Measurements from ENCODE around the gene MATN4.
A peak's percentile ranks its signal among the peaks of the same experiment; 100 is the strongest.

Gene MATN4

GRCh38 chr20:45350217-45350616, 42.1 kb upstream of the MATN4 start:
- ChIA-PET CTCF (interaction anchor here (1.5 kb wide), 1 partner anchor 13 kb away, joined by 9 read pairs; the partner anchor contains the start of gene SYS1), POLR2A (no interaction called here)
- TF ChIP-seq, protein P1, sequence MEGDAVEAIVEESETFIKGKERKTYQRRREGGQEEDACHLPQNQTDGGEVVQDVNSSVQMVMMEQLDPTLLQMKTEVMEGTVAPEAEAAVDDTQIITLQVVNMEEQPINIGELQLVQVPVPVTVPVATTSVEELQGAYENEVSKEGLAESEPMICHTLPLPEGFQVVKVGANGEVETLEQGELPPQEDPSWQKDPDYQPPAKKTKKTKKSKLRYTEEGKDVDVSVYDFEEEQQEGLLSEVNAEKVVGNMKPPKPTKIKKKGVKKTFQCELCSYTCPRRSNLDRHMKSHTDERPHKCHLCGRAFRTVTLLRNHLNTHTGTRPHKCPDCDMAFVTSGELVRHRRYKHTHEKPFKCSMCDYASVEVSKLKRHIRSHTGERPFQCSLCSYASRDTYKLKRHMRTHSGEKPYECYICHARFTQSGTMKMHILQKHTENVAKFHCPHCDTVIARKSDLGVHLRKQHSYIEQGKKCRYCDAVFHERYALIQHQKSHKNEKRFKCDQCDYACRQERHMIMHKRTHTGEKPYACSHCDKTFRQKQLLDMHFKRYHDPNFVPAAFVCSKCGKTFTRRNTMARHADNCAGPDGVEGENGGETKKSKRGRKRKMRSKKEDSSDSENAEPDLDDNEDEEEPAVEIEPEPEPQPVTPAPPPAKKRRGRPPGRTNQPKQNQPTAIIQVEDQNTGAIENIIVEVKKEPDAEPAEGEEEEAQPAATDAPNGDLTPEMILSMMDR (IDR thresholded peaks at IDR 0.05; ENCODE audit: insufficient read depth, low read length, missing control alignments) = no peak
- H3K4me3 ChIP-seq (ENCODE audit: low read depth, low read length) = no peak overlapping the region
- DNase-seq (ENCODE audit: low read depth, low spot score) = no peak

GRCh38 chr20:45347936-45348778, 40.1 kb upstream of the MATN4 start, which contains the start of gene SDC4:
SDC4 (minus strand) TSS chr20:45348424; CDS start chr20:45348384, 40 bp downstream.
- TF ChIP-seq, protein P1 (IDR thresholded peaks at IDR 0.05; ENCODE audit: insufficient read depth, low read length, missing control alignments) = no peak
- H3K4me3 ChIP-seq (ENCODE audit: low read depth, low read length) = peak within 1 kb of the TSS; percentile 84
- DNase-seq (ENCODE audit: low read depth, low spot score) = no peak
- ChIA-PET CTCF (interaction anchor here (0.6 to 5.9 kb wide), 10 partner anchors 7 to 588 kb away, joined by 3 to 60 read pairs (median 4); partner anchors contain the start of gene SYS1), POLR2A (interaction anchor here (0.6 to 6.1 kb wide), 9 partner anchors 10 to 427 kb away, joined by 3 to 91 read pairs (median 3); partner anchors contain the start of gene SYS1)

- ChIA-PET CTCF (interaction anchor here (0.6 to 5.9 kb wide), 11 partner anchors 8 to 589 kb away, joined by 3 to 60 read pairs (median 4); partner anchors contain the start of gene SYS1), POLR2A (interaction anchor here (1.1 to 6.1 kb wide), 9 partner anchors 10 to 433 kb away, joined by 3 to 91 read pairs (median 7); partner anchors contain the start of gene SYS1)
- peak overlapping the region; percentile 84 for H3K4me3 ChIP-seq (ENCODE audit: low read depth, low read length)
- no peak for DNase-seq (ENCODE audit: low read depth, low spot score)
- TF ChIP-seq, protein P1 (IDR thresholded peaks at IDR 0.05; ENCODE audit: insufficient read depth, low read length, missing control alignments) = no peak
Observed at GRCh38 chr20:45347297-45347935, 39.3 kb upstream of the MATN4 start.

GRCh38 chr20:45346851-45347250, 38.8 kb upstream of the MATN4 start:
- TF ChIP-seq, protein P1 (IDR thresholded peaks at IDR 0.05; ENCODE audit: insufficient read depth, low read length, missing control alignments) = no peak
- CTCF ChIA-PET = interaction anchor here (0.7 to 5.9 kb wide), 8 partner anchors 8 to 90 kb away, joined by 3 to 60 read pairs (median 4); partner anchors contain the start of gene SYS1
- POLR2A ChIA-PET = interaction anchor here (0.6 to 6.1 kb wide), 8 partner anchors 9 to 434 kb away, joined by 3 to 91 read pairs (median 7); partner anchors contain the start of gene SYS1
- peak overlapping the region; percentile 84 for H3K4me3 ChIP-seq (ENCODE audit: low read depth, low read length)
- no peak for DNase-seq (ENCODE audit: low read depth, low spot score)

- ChIA-PET CTCF (interaction anchor here (1.1 to 5.9 kb wide), 5 partner anchors 9 to 91 kb away, joined by 4 to 60 read pairs (median 6); partner anchors contain the start of gene SYS1), POLR2A (interaction anchor here (0.6 to 6.1 kb wide), 7 partner anchors 9 to 434 kb away, joined by 3 to 91 read pairs (median 7); partner anchors contain the start of gene SYS1)
- peak overlapping the region; percentile 84 for H3K4me3 ChIP-seq (ENCODE audit: low read depth, low read length)
- DNase-seq (ENCODE audit: low read depth, low spot score) = no peak
- TF ChIP-seq, protein P1 (IDR thresholded peaks at IDR 0.05; ENCODE audit: insufficient read depth, low read length, missing control alignments) = no peak
Observed at GRCh38 chr20:45346291-45346718, 38.2 kb upstream of the MATN4 start.

Data from AG04449 (cell line).